OCI-LY3 (cell line): ENCODE results near the gene KATNAL1.

ENCODE experiments used
- CTCF ChIP-seq: fragments of 200-600, 300-600 bp; sonication (generic); IDR thresholded peaks from 2 replicates; pipeline ENCODE4 v1.5.1; 2014; ENCODE audit warnings: antibody characterized with exemption, low read length, low read depth
- EZH2phosphoT487 ChIP-seq: fragments of 200-600 bp; shearing (Covaris generic); IDR thresholded peaks from 2 replicates; pipeline ENCODE4 v1.6.1; 2018; ENCODE audit warnings: antibody characterized with exemption, mixed run types, low read depth

GRCh38 chr13:30240608-30241007 is 66.7 kb downstream of the KATNAL1 start:
- no peak for TF ChIP-seq CTCF
- 0 out of 2 replicates have a peak, but pooled peaks have one; percentile 30 for TF ChIP-seq EZH2phosphoT487
